ENCODE data around the gene OR1M1. TPM values are rescaled to one million over a fixed set of nuclear protein-coding genes. Genes with fewer than 3 reads are reported as not detected.
"Not testable (repeated sequence)": the region's sequence is repeated elsewhere in the genome, so short reads cannot be mapped to it uniquely, and the experiment has no call there.

The OR1M1 gene
- total RNA-seq, 2 experiments from 2014 or later, result not detected

- Mint-ChIP-seq H3K27ac (no peak overlapping the region), H3K27me3 (ENCODE audit: low read depth) (peaks cover 4% of the 10 kb centered on the region), H3K9me3 (no peaks in the 10 kb centered on the region), H3K4me1 (ENCODE audit: low read depth) (no peaks in the 10 kb centered on the region), H3K36me3 (ENCODE audit: low read depth) (no peaks in the 10 kb centered on the region), H3K4me3 (no peak overlapping the region)
- intact Hi-C loops (cut with micrococcal nuclease), result no loop called here
- CTCF ChIA-PET, result no interaction called here
- DNase-seq, result no peak
These were observed 29.2 kb upstream of the OR1M1 start for GRCh38 chr19:9057505-9058258.

- Mint-ChIP-seq H3K36me3 (ENCODE audit: low read depth) (no peaks in the 10 kb centered on the region), H3K4me3 (no peak overlapping the region), H3K4me1 (ENCODE audit: low read depth) (no peaks in the 10 kb centered on the region), H3K9me3 (no peaks in the 10 kb centered on the region), H3K27ac (no peak overlapping the region), H3K27me3 (ENCODE audit: low read depth) (peaks cover 4% of the 10 kb centered on the region)
- CTCF ChIA-PET, result no interaction called here
- no peak for DNase-seq
- intact Hi-C loops (cut with micrococcal nuclease), result no loop called here
These were observed 27.8 kb upstream of the OR1M1 start for GRCh38 chr19:9058905-9059667.

- Mint-ChIP-seq H3K9me3 (no peaks in the 10 kb centered on the region), H3K27me3 (ENCODE audit: low read depth) (peaks cover 4% of the 10 kb centered on the region), H3K27ac (no peak overlapping the region), H3K36me3 (ENCODE audit: low read depth) (no peaks in the 10 kb centered on the region), H3K4me3 (no peak overlapping the region), H3K4me1 (ENCODE audit: low read depth) (no peaks in the 10 kb centered on the region)
- no peak for DNase-seq
- CTCF ChIA-PET, result interaction anchor here (0.5 kb wide), 1 partner anchor 45 kb away, joined by 3 read pairs; no protein-coding TSS in a partner anchor
- intact Hi-C loops (cut with micrococcal nuclease), result no loop called here
These were observed 26.1 kb upstream of the OR1M1 start for GRCh38 chr19:9060564-9061340.

GRCh38 chr19:9061879-9062278 lies 25.0 kb upstream of the OR1M1 start:
- CTCF ChIA-PET, result no interaction called here
- peaks cover 4% of the 10 kb centered on the region for H3K27me3 Mint-ChIP-seq (ENCODE audit: low read depth)
- no peak overlapping the region for H3K27ac Mint-ChIP-seq
- intact Hi-C loops (cut with micrococcal nuclease), result no loop called here
- no peaks in the 10 kb centered on the region for H3K9me3 Mint-ChIP-seq
- no peak for DNase-seq
- no peaks in the 10 kb centered on the region for H3K4me1 Mint-ChIP-seq (ENCODE audit: low read depth)
- no peak overlapping the region for H3K4me3 Mint-ChIP-seq
- no peaks in the 10 kb centered on the region for H3K36me3 Mint-ChIP-seq (ENCODE audit: low read depth)

- Mint-ChIP-seq H3K27ac (no peak overlapping the region), H3K4me3 (no peak overlapping the region), H3K4me1 (ENCODE audit: low read depth) (no peaks in the 10 kb centered on the region), H3K9me3 (no peaks in the 10 kb centered on the region), H3K36me3 (ENCODE audit: low read depth) (no peaks in the 10 kb centered on the region), H3K27me3 (ENCODE audit: low read depth) (no peaks in the 10 kb centered on the region)
- CTCF ChIA-PET, result no interaction called here
- no peak for DNase-seq
- intact Hi-C loops (cut with micrococcal nuclease), result no loop called here
These were observed 21.3 kb upstream of the OR1M1 start for GRCh38 chr19:9065457-9066014.

GRCh38 chr19:9070066-9070465 lies 16.8 kb upstream of the OR1M1 start:
- no peak for DNase-seq
- no peaks in the 10 kb centered on the region for H3K4me1 Mint-ChIP-seq (ENCODE audit: low read depth)
- H3K27ac Mint-ChIP-seq, result no peak overlapping the region
- H3K9me3 Mint-ChIP-seq, result no peaks in the 10 kb centered on the region
- no peaks in the 10 kb centered on the region for H3K27me3 Mint-ChIP-seq (ENCODE audit: low read depth)
- CTCF ChIA-PET, result interaction anchor here (0.6 kb wide), 1 partner anchor 988 kb away, joined by 3 read pairs; no protein-coding TSS in a partner anchor
- no peaks in the 10 kb centered on the region for H3K36me3 Mint-ChIP-seq (ENCODE audit: low read depth)
- intact Hi-C loops (cut with micrococcal nuclease), result no loop called here
- H3K4me3 Mint-ChIP-seq, result no peak overlapping the region

GRCh38 chr19:9071720-9072119 lies 15.1 kb upstream of the OR1M1 start:
- H3K36me3 Mint-ChIP-seq (ENCODE audit: low read depth); H3K27ac Mint-ChIP-seq; intact Hi-C loops (cut with micrococcal nuclease); H3K9me3 Mint-ChIP-seq; H3K27me3 Mint-ChIP-seq (ENCODE audit: low read depth); H3K4me3 Mint-ChIP-seq; H3K4me1 Mint-ChIP-seq (ENCODE audit: low read depth); DNase-seq; CTCF ChIA-PET: not testable (repeated sequence)

- Mint-ChIP-seq H3K4me3 (no peak overlapping the region), H3K4me1 (ENCODE audit: low read depth) (no peaks in the 10 kb centered on the region), H3K9me3 (no peaks in the 10 kb centered on the region), H3K36me3 (ENCODE audit: low read depth) (no peaks in the 10 kb centered on the region), H3K27me3 (ENCODE audit: low read depth) (no peaks in the 10 kb centered on the region), H3K27ac (no peak overlapping the region)
- CTCF ChIA-PET, result no interaction called here
- no peak for DNase-seq
- intact Hi-C loops (cut with micrococcal nuclease), result no loop called here
These were observed 13.1 kb upstream of the OR1M1 start for GRCh38 chr19:9073806-9074205.

- H3K4me1 Mint-ChIP-seq (ENCODE audit: low read depth), result no peaks in the 10 kb centered on the region
- CTCF ChIA-PET, result no interaction called here
- no peaks in the 10 kb centered on the region for H3K36me3 Mint-ChIP-seq (ENCODE audit: low read depth)
- no peaks in the 10 kb centered on the region for H3K27me3 Mint-ChIP-seq (ENCODE audit: low read depth)
- no peak overlapping the region for H3K4me3 Mint-ChIP-seq
- DNase-seq, result no peak
- H3K27ac Mint-ChIP-seq, result no peak overlapping the region
- no peaks in the 10 kb centered on the region for H3K9me3 Mint-ChIP-seq
- intact Hi-C loops (cut with micrococcal nuclease), result no loop called here
These were observed 11.6 kb upstream of the OR1M1 start for GRCh38 chr19:9075064-9075949.

- no peaks in the 10 kb centered on the region for H3K27me3 Mint-ChIP-seq (ENCODE audit: low read depth)
- CTCF ChIA-PET, result no interaction called here
- H3K27ac Mint-ChIP-seq, result no peak overlapping the region
- intact Hi-C loops (cut with micrococcal nuclease), result no loop called here
- H3K9me3 Mint-ChIP-seq, result no peaks in the 10 kb centered on the region
- no peak overlapping the region for H3K4me3 Mint-ChIP-seq
- no peaks in the 10 kb centered on the region for H3K4me1 Mint-ChIP-seq (ENCODE audit: low read depth)
- DNase-seq, result no peak
- no peaks in the 10 kb centered on the region for H3K36me3 Mint-ChIP-seq (ENCODE audit: low read depth)
These were observed 10.0 kb upstream of the OR1M1 start for GRCh38 chr19:9076901-9077300.

- no peak overlapping the region for H3K27ac Mint-ChIP-seq
- no peaks in the 10 kb centered on the region for H3K4me1 Mint-ChIP-seq (ENCODE audit: low read depth)
- intact Hi-C loops (cut with micrococcal nuclease), result no loop called here
- H3K9me3 Mint-ChIP-seq, result no peaks in the 10 kb centered on the region
- no peaks in the 10 kb centered on the region for H3K27me3 Mint-ChIP-seq (ENCODE audit: low read depth)
- H3K4me3 Mint-ChIP-seq, result no peak overlapping the region
- no peaks in the 10 kb centered on the region for H3K36me3 Mint-ChIP-seq (ENCODE audit: low read depth)
- CTCF ChIA-PET, result interaction anchor here (0.8 kb wide), 1 partner anchor 31 kb away, joined by 3 read pairs; no protein-coding TSS in a partner anchor
- no peak for DNase-seq
These were observed 8.2 kb upstream of the OR1M1 start for GRCh38 chr19:9078651-9079050.

Measured in activated naive CD4-positive, alpha-beta T cell treated with anti-CD3 and anti-CD28 coated beads for 36 hours (primary cell).